HG02642 (cell line): Measurements from ENCODE around the gene TFG.

ENCODE experiments used
- ATAC-seq: cut with Tn5 transposase; IDR thresholded peaks from one replicate; pipeline ENCODE4 v1.9.1; 2021; ENCODE audit warnings: mild to moderate bottlenecking; ENCODE audit not compliant: unreplicated experiment, poor library complexity

The TFG gene

DNA sequence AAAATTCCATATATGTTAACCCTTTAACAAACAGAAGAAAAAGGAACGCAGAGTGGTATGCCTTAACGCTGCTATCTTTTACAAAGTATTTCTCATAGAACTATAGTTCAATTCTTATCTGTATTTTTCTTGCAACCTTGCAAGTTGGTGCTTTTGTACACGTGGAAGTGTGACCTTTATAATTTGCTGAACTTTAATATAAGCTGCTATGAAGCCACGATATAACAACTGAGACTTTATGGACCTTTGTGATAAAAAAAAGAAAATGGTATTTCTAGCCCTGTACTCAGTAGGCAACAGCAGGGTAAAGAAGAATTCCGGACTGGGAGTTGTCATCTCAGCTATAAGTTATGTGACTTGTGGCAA is 6.3 kb upstream of the TFG start:
- no peak for ATAC-seq

DNA sequence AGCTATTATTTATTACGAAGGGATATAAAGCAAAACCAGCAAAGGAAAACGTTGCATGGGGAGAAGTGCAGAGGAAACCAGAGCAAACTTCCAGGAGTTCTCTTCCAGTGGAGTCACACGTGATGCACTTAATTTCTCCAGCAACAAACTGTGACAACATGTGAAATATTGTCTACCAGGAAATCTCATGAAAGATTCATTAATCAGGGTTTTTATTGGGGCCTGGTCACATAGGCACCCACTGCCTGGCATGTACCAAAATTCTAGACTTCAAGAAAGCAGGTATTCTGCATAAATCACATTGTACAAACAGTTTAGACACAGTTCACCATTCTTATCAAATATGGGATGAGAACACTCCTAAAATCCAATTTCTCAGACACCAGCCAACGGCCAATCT is 5.4 kb upstream of the TFG start:
- no peak for ATAC-seq

DNA sequence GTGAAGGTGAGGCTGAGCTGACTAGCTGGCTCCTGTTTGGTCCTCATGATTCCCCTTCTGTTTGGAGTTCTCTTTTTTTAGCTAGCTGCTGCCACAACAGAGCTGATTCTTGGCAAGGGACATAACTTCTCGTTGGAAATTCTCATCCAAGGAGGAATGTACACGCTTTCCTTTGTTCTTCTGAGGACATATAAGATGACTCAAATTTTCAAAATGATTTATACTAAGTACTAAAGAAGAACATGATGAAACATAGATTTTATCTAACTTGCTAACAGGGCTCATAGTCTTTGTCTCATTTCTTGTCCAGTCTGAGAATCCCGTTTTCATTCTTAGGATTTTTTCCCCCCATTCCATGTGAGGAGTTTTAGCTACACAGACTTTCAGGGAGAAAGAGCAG is 2.9 kb upstream of the TFG start:
- no peak for ATAC-seq

DNA sequence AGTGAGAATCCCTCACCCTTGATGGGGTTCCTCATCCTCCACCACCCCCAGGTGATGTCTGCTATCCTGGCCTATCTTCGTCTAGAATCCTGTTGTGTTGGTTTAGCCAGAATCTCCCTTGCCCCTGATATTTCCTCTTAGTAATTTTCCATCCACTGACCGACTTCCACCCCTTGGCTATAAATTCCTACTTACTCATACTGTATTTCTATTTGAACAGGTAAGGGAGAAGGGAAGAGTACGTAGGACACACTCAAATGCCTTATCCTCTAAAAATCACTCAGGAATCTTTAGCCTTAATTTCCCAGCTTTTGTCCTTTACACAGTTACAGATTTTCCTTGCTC is 678 bp upstream of the TFG start:
- no peak for ATAC-seq

DNA sequence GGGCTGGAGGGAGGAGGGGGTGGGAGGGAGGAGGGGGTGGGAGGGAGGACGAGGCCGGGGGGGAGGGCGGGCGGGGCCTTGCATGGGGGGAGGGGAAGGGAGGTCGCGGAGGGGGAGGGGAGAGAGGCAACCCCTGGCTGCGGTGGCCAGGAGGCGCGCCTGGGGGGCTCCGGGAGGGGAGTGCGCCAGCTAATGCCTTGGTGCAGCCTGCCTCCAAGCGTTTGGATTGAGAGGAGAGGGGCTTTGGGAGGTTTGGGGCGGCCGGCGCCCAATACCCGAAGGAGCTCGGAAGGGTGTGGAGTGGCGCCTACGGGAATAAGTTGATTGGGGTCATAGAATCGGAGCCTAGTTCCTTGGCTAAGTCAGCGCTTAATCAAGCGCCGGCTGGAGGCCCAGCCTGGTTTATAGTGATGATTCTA is 557 bp downstream of the TFG start:
- ATAC-seq = peak; percentile 1

DNA sequence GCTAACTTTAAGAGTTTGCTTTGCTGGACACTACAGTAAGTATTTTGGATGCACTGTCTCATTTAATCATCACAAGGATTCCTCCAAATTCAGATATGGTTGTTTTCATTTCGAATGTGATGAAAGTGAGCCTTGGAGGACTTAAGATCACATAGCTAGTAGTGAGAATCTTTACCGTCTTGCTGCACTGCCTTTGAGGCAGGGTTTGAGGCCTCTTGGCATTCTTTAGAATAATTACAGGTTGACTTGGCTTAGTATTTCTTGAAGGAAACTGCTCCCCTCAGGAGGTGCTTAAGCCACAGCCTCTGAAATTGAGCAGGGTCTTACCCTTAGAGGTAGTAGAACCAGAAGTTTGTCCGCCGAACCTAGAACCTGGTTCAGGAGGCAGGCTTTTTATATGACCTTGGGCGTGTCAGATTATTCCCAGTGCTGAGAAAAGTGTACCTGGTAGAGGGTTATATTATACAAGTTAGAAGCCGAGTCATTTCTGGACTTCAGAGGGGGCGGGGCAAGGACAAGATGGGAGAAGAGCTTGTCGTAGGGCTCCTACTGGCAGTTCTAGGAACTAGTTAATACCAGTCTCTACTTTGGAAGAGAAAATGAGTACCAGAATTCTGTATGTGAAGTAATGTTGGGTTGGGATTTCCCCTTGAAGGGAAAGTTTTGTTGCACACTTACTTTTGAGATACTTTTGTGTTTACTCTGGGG is 1.1 kb downstream of the TFG start:
- peak; percentile 42 for ATAC-seq

DNA sequence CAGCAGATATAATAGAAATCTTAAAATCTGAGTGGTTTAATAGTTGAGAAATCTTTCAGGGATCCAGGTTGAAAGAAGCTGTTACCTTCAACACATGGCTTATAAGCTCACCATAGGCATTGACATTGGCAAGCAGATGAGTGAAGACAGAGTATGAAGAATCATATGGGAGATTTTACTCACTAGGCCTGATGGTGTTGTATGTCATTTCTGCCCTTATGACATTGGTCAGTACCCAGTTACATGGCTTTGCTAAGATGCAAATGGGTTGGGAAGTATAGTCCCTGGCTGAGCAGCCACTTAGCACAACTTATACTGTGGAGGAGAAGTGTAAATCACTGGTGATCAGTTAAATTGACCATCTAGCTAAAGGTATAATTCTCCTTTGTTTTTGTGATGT is 5.9 kb downstream of the TFG start:
- no peak for ATAC-seq

DNA sequence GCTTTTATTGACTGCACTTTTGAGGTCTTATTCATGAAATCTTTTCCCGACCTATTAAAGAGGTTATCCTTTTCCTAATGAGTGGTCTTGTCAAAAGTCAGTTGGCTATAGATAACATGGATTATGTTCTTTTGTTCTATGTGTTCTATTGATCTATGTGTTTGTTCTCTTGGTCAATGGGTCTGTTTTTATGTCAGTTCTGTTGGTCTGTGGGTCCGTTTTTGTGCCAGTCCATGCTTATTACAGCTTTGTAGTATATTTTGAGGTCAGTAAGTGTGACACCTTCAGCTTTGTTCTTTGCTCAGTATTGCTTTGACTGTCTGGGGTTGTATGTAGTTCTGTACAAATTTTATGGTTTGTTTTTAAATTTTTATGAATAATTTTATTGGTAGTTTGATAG is 7.8 kb downstream of the TFG start:
- no peak for ATAC-seq

DNA sequence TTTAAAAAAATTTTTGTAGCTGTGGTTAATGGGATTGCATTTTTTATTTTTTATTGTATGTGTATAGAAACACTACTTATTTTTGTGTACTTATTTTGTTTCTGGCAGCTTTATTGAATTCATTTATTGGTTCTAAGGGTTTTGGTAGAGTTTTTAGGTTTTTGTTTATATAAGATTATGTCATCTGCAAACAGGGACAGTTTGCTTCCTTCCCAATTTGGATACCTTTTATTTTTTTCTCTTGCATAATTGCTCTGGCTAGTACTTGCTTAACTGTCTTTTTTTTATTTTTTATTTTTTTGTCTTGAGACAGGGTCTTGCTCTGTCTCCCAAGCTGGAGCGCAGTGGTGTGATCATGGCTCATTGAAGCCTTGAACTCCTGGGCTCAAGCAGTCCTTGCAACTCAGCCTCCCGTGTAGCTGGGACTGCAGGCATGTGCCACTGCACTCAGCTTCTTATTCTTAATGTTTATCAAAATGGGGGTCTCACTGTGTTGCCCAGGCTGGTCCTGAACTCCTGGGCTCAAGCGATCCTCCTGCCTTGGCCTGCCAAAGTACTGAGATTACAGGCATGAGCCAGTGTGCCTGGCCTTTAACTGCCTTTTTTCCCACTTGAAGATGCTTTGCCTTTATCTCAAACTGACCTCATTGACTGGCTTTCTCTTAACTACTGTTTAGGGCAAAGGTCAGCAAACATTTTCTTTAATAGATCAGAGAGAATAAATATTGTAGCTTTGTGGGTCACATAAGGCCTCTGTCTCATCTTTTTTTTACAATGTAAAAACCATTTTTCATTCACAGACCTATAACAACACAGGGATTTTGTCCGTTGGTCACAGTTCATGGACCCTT is 8.6 kb downstream of the TFG start:
- no peak for ATAC-seq

DNA sequence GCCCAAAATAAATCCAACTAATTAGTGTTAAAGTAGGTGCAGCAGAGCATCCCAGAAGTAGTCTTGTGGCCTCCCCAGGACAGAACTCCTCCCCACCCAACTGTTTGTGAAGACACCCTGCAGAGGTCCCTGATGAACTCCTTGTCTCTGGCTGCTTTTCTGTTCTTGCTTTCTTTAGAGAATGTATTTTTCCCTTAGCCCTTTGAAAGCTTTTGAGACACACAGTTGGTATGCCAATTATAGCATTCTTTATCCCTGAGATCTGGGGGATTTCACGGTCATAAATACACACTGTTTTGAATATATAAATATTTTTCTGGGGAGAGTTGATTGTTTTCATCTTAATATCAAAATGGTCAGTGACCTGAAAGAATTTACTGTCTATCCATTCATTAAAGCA is 9.8 kb downstream of the TFG start:
- ATAC-seq = no peak

DNA sequence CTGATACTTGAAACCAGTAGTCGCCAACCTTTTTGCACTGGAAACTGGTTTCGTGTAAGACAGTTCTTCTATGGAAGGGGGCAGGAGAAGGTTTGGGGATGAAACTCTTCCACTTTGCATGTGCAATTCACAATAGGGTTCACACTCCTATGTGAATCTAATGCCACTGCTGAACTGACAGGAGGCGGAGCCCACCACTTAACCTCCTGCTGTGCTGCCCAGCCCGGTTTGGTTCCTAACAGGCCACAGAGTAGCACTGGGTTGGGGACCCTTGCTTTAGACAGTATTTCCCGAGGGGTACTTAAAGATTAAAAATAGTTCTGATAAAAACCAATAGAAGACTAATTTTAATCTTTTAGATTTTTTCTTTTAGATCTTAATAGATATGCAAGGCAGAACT is 11.1 kb downstream of the TFG start:
- no peak for ATAC-seq

DNA sequence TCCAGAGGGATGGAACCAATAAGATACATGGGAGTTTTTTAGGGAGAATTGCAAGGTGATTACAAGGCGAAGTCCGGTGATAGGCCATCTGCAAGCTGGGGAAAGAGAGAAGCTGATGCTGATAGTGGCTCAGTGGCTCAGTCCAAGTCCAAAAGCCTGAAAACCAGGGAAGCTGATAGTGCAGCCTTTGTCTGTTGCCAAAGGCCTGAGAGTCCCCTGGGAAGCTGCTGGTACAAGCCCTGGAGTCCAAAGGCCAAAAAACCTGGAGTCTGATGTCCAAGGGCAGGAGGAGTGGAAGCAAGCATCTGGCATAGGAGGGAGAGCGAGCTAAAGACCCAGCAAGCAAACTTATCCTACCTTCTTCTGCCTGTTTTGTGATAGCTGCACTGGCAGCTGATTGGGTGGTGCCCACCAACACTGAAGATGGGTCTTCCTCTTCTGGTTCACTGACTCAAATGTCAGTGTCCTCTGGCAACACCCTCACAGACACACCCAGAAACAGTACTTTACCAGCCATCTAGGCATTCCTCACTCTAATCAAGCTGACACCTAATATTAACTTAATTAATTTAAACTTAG is 16.7 kb downstream of the TFG start:
- no peak for ATAC-seq

DNA sequence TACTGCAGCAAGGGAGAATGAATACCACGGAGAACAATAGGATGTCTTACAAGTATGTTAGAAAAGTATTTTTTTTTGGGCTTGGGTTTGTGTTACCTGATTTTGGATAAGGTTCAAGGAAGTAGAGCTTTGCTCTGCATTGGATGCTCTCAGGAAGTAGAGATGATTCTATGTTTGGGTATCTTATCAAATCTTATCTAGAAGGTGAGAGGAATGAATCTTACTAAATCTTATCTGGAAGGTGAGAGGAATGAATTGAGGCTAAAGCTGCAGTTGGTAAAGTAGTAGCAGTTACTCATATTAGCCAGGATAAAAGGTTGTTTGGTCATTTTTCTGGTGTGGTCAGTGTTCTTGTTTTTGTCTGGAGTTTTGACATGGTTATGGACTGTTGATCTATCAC is 17.4 kb downstream of the TFG start:
- ATAC-seq = no peak

DNA sequence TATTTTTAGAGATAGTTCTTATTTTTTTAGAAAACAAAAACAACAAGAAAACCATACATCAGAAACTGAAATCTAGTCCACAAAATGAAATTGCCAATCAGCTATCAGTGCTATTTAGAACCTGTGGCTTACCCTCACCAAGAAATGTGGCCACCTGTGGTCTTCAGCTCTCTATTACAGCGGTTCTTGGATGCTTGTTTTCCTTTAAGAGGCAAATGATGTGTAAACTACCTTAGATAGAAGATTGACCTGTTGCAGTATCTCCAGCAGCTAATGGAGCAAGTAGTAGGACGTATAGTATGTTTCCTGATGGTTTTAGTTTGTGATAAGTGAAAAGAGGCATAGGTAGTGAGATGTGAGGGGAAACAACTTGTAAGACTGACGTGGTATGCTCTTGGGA is 21.2 kb downstream of the TFG start:
- peak; percentile 72 for ATAC-seq

DNA sequence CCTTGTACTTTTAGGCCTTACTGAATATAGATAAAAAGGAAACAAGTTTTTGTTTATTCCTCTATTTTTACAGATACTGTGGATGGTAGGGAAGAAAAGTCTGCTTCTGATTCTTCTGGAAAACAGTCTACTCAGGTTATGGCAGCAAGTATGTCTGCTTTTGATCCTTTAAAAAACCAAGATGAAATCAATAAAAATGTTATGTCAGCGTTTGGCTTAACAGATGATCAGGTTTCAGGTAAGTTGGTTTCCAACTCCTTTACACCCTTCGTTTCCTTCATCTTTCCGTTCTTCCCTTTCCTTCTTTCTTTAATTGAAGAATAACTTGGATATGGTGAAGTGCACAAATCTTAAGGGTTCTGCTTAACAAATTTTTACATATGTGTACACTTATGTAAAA is 23.1 kb downstream of the TFG start:
- ATAC-seq = no peak

DNA sequence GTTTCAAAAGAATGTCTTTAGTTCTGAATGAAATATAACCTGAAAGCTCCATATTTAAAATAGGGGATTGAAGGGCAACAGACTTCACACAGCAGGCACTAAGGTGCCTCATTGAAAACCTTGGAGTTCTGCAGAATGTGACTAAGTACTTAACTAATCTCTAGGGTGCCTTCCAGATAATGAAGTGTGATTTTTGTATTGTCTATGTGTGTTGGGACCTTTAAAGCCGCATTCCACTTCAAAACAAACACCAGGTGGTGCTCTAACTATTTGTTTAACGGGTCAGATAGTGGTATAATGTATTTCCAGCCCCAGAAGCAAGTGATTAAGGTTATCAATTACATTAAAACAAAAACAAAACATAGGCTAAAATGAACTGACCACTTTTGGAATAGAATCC is 28.0 kb downstream of the TFG start:
- no peak for ATAC-seq

DNA sequence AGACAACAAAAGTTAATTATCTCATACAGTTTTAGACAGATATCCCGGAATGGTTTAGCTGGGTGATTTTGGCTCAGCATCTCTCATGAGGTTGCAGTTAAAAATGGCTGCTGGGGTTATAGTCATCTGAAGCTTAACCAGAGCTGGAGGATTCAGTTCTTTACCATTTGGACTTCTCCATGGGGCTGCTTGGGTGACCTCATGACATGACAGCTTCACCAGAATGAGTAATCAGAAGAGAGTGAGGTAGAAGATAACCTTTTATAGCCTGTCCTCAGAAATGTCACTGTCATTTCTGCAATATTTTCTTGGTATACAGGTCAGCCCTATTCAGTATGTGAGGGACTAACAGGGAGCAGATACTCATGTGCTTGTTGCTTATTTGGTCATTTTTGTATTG is 30.9 kb downstream of the TFG start:
- no peak for ATAC-seq

DNA sequence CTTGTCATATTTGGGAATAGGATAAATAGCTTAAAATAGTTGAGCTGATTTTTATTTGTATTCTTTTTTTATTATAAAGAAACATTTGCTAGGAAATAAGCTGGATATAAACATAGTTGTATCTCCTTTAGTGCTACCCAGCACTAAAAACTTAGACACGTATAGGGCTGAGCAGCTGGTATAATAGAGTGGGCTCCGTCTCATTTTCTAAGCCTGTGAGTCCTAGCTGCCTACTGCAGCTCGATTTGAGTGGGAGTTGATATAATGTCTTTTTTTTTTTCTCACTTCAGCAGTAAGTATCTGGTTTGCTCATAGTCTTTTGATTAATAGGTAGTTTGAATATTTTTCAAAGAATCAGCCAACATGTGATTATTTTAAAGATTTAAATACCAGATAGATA is 34.2 kb downstream of the TFG start:
- ATAC-seq = no peak

DNA sequence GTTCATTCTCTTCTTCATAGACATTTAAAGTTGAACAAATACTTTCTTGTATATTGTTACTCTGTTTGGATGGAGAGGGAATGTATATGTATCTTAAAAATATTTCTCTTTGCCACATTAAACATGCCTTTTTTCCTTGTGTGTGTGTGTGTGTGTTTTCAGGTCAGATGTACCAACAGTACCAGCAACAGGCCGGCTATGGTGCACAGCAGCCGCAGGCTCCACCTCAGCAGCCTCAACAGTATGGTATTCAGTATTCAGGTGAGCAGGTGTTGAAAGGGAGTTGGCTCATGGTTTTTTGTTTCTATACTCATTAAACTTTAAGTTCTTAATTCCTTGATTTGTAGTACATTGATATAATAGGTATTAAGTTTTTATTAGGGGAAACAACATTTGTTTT is 35.4 kb downstream of the TFG start:
- no peak for ATAC-seq

DNA sequence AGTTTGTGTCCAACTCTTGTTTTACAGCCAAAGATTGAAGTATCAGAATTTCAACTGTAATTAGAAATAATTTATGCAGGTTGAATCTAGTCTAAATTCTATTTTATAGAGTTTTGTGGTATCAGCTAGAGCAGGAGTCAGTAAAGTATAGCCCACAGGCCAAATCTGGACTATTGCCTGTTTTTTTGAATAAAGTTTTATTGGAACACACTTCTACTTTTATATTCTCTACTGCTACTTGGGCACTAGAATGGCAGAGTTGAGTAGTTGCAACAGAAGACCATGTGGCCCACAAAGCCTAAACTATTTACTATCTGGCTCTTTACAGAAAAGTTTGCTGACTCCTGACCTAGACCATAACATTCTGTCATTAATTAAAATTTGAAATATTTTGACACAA is 36.3 kb downstream of the TFG start:
- ATAC-seq = no peak

DNA sequence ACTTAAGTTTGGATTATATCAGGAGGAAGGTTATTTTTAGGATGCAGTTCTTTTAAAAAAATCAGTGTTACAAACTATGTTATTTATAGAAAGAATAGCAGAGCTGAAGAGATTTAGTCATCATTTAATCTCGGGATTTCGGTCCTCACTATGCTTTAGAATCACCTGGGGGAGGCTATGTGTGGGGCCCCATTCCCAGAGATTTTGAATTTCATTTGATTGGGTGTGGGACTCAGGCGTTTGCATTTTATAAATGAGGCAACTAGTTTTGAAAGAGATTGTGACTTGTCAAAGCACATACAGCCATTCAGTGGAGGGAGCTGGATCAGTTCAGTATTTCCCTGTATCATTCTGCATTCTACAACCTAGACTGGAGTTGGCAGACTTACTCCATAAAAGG is 36.8 kb downstream of the TFG start:
- no peak for ATAC-seq

DNA sequence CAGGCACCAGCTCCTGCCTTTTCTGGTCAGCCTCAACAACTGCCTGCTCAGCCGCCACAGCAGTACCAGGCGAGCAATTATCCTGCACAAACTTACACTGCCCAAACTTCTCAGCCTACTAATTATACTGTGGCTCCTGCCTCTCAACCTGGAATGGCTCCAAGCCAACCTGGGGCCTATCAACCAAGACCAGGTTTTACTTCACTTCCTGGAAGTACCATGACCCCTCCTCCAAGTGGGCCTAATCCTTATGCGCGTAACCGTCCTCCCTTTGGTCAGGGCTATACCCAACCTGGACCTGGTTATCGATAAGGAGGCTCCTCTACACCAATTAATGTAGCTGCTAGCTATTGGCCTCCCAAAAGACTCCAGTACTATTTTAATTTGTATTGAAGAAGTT is 38.9 kb downstream of the TFG start:
- ATAC-seq = no peak
